22Rv1 (cell line): ENCODE data around the gene ENAH.

Experiments
- CTCF ChIP-seq: fragments of 450-650 bp; IDR thresholded peaks from 2 replicates; pipeline ENCODE4 v1.5.1; 2017; ENCODE audit warnings: mild to moderate bottlenecking
- ZFX ChIP-seq: fragments of 450-650 bp; IDR thresholded peaks from 2 replicates; pipeline ENCODE4 v1.6.1; 2017; ENCODE audit warnings: antibody characterized with exemption, borderline replicate concordance

DNA sequence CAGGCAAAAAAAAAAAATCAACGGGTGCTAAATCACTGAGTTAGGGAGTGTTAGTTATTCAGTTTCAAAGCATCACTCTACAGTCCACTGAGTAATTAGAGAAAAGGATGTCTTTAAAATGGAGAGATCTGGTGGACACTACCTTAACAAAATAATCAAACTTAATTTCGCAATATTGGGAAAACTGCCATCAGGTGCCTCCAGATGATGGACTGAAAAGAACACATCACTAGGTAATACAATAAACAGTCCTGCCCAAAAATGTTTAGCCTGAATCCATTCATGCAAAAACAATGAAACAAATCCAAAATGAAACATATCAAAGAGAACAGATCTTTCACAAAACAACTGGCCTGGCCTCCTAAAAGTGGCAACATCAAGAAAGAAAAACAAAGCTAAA, 54.1 kb downstream of the ENAH start:
- no peak for TF ChIP-seq CTCF
- TF ChIP-seq ZFX, result no peak
